ENCODE results near the gene ZMYM3. TPM values are rescaled to one million over a fixed set of nuclear protein-coding genes. Genes with fewer than 3 reads are reported as not detected.

The ZMYM3 gene
- total RNA-seq, 4 donors from 2014 or later, result 5.2 to 26.9 (median 13.4) TPM

- Histone ChIP-seq H3K36me3 (no peaks in the 10 kb centered on the region), H3K27me3 (no peaks in the 10 kb centered on the region), H3K9me3 (no peaks in the 10 kb centered on the region), H3K4me3 (no peak overlapping the region), H3K4me1 (no peaks in the 10 kb centered on the region), H3K27ac (no peak overlapping the region)
- TF ChIP-seq POLR2A (IDR thresholded peaks at IDR 0.05), result no peak
- TF ChIP-seq POLR2AphosphoS5 (IDR thresholded peaks at IDR 0.05), result no peak
- no peak for TF ChIP-seq CTCF (IDR thresholded peaks at IDR 0.05)
- no peak for TF ChIP-seq EP300 (IDR thresholded peaks at IDR 0.05; ENCODE audit: low read depth)
- in situ Hi-C loops (cut with MboI; ENCODE audit: low pct_ligation_motif_present in 1 of 4, low pct_unique_long_range_greater_than_20kb in 1 of 4, low sequenced_read_pairs in 3 of 4), result no loop called here
- intact Hi-C loops (cut with DNase I; ENCODE audit: low total_unique reads), result no loop called here
- WGBS, 2 donors (ENCODE audit: low coverage in 1 of 2), result 69% methylated on average over 1 of the region's 1 CpG; no CpG with 5 or more reads in 1 of the 2 donors
- DNase-seq, result no peak
Measured at GRCh38 chrX:71236836-71237235, 17.1 kb downstream of the ZMYM3 start.

- no peak overlapping the region for H3K4me3 ChIP-seq
- 84 to 100% methylated on average over 1 to 3 of the region's 3 CpGs for WGBS, 2 donors (ENCODE audit: low coverage in 1 of 2)
- in situ Hi-C loops (cut with MboI; ENCODE audit: low pct_ligation_motif_present in 1 of 4, low pct_unique_long_range_greater_than_20kb in 1 of 4, low sequenced_read_pairs in 3 of 4), result no loop called here
- no peaks in the 10 kb centered on the region for H3K27me3 ChIP-seq
- H3K9me3 ChIP-seq, result no peaks in the 10 kb centered on the region
- intact Hi-C loops (cut with DNase I; ENCODE audit: low total_unique reads), result no loop called here
- no peak overlapping the region for H3K27ac ChIP-seq
- no peaks in the 10 kb centered on the region for H3K4me1 ChIP-seq
- no peak for DNase-seq
- no peak for TF ChIP-seq POLR2A (IDR thresholded peaks at IDR 0.05)
- no peak for TF ChIP-seq POLR2AphosphoS5 (IDR thresholded peaks at IDR 0.05)
- TF ChIP-seq EP300 (IDR thresholded peaks at IDR 0.05; ENCODE audit: low read depth), result no peak
- TF ChIP-seq CTCF (IDR thresholded peaks at IDR 0.05), result no peak
- H3K36me3 ChIP-seq, result no peaks in the 10 kb centered on the region
Measured at GRCh38 chrX:71235482-71235881, 18.5 kb downstream of the ZMYM3 start.

GRCh38 chrX:71228063-71228642 is 25.8 kb downstream of the ZMYM3 start:
- H3K36me3 ChIP-seq, result no peaks in the 10 kb centered on the region
- no peaks in the 10 kb centered on the region for H3K27me3 ChIP-seq
- no peak overlapping the region for H3K27ac ChIP-seq
- no peaks in the 10 kb centered on the region for H3K9me3 ChIP-seq
- WGBS, 2 donors (ENCODE audit: low coverage in 1 of 2), result 86% methylated on average over 1 of the region's 1 CpG; no CpG with 5 or more reads in 1 of the 2 donors
- intact Hi-C loops (cut with DNase I; ENCODE audit: low total_unique reads), result no loop called here
- TF ChIP-seq EP300 (IDR thresholded peaks at IDR 0.05; ENCODE audit: low read depth), result no peak
- no peak for TF ChIP-seq CTCF (IDR thresholded peaks at IDR 0.05)
- no peak for DNase-seq
- no peaks in the 10 kb centered on the region for H3K4me1 ChIP-seq
- H3K4me3 ChIP-seq, result no peak overlapping the region
- in situ Hi-C loops (cut with MboI; ENCODE audit: low pct_ligation_motif_present in 1 of 4, low pct_unique_long_range_greater_than_20kb in 1 of 4, low sequenced_read_pairs in 3 of 4), result no loop called here

- no peaks in the 10 kb centered on the region for H3K9me3 ChIP-seq
- H3K4me1 ChIP-seq, result no peaks in the 10 kb centered on the region
- intact Hi-C loops (cut with DNase I; ENCODE audit: low total_unique reads), result no loop called here
- TF ChIP-seq POLR2AphosphoS5 (IDR thresholded peaks at IDR 0.05), result no peak
- no peak for TF ChIP-seq CTCF (IDR thresholded peaks at IDR 0.05)
- no peak for TF ChIP-seq EP300 (IDR thresholded peaks at IDR 0.05; ENCODE audit: low read depth)
- H3K4me3 ChIP-seq, result no peak overlapping the region
- in situ Hi-C loops (cut with MboI; ENCODE audit: low pct_ligation_motif_present in 1 of 4, low pct_unique_long_range_greater_than_20kb in 1 of 4, low sequenced_read_pairs in 3 of 4), result no loop called here
- H3K27me3 ChIP-seq, result no peaks in the 10 kb centered on the region
- no peaks in the 10 kb centered on the region for H3K36me3 ChIP-seq
- H3K27ac ChIP-seq, result no peak overlapping the region
- 69% methylated on average over 5 of the region's 5 CpGs; no CpG with 5 or more reads in 1 of the 2 donors for WGBS, 2 donors (ENCODE audit: low coverage in 1 of 2)
- no peak for DNase-seq
Measured at GRCh38 chrX:71227370-71228062, 26.4 kb downstream of the ZMYM3 start.
